Tibial nerve (tissue), 4 donors: ENCODE results near the gene MAGEC2.

Source experiments
- EP300 ChIP-seq, 2 donors: sonication (generic); formaldehyde crosslinking; IDR thresholded peaks; one replicate each; pipeline ENCODE4 v1.6.1; 2017; ENCODE audit warnings: antibody characterized with exemption in 2 of 2, mild to moderate bottlenecking in 1 of 2
- POLR2A ChIP-seq, 2 donors: fragments of 450-650 bp; IDR thresholded peaks; one replicate each; pipeline ENCODE4 v1.6.1; 2017; ENCODE audit warnings: antibody characterized with exemption in 2 of 2, mild to moderate bottlenecking in 2 of 2, moderate library complexity in 2 of 2
- TF ChIP-seq, protein P1 (sequence below), 5 experiments: fragments of 200-600 bp in 3 of 5; fragments of 450-650 bp in 2 of 5; sonication (generic) in 3 of 5; IDR thresholded peaks; one replicate each; pipeline ENCODE4 v1.5.1; 2016 to 2019; ENCODE audit warnings: antibody characterized with exemption in 5 of 5, mild to moderate bottlenecking in 3 of 5, moderate library complexity in 2 of 5

- TF ChIP-seq, protein P1, sequence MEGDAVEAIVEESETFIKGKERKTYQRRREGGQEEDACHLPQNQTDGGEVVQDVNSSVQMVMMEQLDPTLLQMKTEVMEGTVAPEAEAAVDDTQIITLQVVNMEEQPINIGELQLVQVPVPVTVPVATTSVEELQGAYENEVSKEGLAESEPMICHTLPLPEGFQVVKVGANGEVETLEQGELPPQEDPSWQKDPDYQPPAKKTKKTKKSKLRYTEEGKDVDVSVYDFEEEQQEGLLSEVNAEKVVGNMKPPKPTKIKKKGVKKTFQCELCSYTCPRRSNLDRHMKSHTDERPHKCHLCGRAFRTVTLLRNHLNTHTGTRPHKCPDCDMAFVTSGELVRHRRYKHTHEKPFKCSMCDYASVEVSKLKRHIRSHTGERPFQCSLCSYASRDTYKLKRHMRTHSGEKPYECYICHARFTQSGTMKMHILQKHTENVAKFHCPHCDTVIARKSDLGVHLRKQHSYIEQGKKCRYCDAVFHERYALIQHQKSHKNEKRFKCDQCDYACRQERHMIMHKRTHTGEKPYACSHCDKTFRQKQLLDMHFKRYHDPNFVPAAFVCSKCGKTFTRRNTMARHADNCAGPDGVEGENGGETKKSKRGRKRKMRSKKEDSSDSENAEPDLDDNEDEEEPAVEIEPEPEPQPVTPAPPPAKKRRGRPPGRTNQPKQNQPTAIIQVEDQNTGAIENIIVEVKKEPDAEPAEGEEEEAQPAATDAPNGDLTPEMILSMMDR (IDR thresholded peaks at IDR 0.05): no peak
- TF ChIP-seq POLR2A (IDR thresholded peaks at IDR 0.05) (no peak), EP300 (IDR thresholded peaks at IDR 0.05) (no peak)
These were observed 33.4 kb upstream of the MAGEC2 start for GRCh38 chrX:142238536-142238935.
